ENCODE results near the gene SCTR. TPM values are rescaled to one million over a fixed set of nuclear protein-coding genes. Genes with fewer than 3 reads are reported as not detected.
A peak's percentile ranks its signal among the peaks of the same experiment; 100 is the strongest.

SCTR gene
- total and polyA plus RNA-seq, 2 of the 13 experiments (the other 11 are each of a cell fraction or from before 2014, with no cell fraction given), result not detected

GRCh38 chr2:119424284-119425118 lies 99.8 kb downstream of the SCTR start (continued):
- TF ChIP-seq THAP9 (CRISPR knock-in tag; IDR thresholded peaks at IDR 0.05; ENCODE audit: borderline replicate concordance) (peak; percentile 56; the same call in 1 of the 2 replicates), ZBTB8A (CRISPR knock-in tag; IDR thresholded peaks at IDR 0.05; ENCODE audit: borderline replicate concordance, low read depth) (no peak), MED8 (CRISPR knock-in tag; IDR thresholded peaks at IDR 0.05; ENCODE audit: insufficient replicate concordance) (no peak), TCF12 (IDR thresholded peaks at IDR 0.05) (no peak), TCF12 (CRISPR knock-in tag; IDR thresholded peaks at IDR 0.05) (no peak), RXRB (CRISPR knock-in tag; IDR thresholded peaks at IDR 0.05; ENCODE audit: borderline replicate concordance) (no peak), ZNF235 (CRISPR knock-in tag; IDR thresholded peaks at IDR 0.05; ENCODE audit: borderline replicate concordance) (no peak), ZNF512 (CRISPR knock-in tag; IDR thresholded peaks at IDR 0.05) (no peak), ZSCAN31 (CRISPR knock-in tag; IDR thresholded peaks at IDR 0.05; ENCODE audit: low read depth) (no peak), RARG (CRISPR knock-in tag; IDR thresholded peaks at IDR 0.05; ENCODE audit: low read depth) (no peak), NR2F2 (IDR thresholded peaks at IDR 0.05; ENCODE audit: borderline replicate concordance, low read depth) (0 out of 2 replicates have a peak, but pooled peaks have one; percentile 41), SMAD9 (CRISPR knock-in tag; IDR thresholded peaks at IDR 0.05) (no peak), NCOA5 (CRISPR knock-in tag; IDR thresholded peaks at IDR 0.05) (no peak), PLSCR1 (CRISPR knock-in tag; IDR thresholded peaks at IDR 0.05; ENCODE audit: borderline replicate concordance) (no peak), ZNF770 (CRISPR knock-in tag; IDR thresholded peaks at IDR 0.05) (no peak), ZNF512B (CRISPR knock-in tag; IDR thresholded peaks at IDR 0.05; ENCODE audit: borderline replicate concordance) (no peak)
